ENCODE data around the gene DENND2A.

Gene DENND2A

GRCh38 chr7:140475747-140476333 lies 164.8 kb downstream of the DENND2A start:
- DNase-seq = peak in 3 of 58 donors; percentile 0 to 30 (median 1)
